HEK293 (cell line): ENCODE results near the gene MMD2.

Experiments
- BCL11A ChIP-seq: fragments of 450-650 bp; formaldehyde crosslinking; IDR thresholded peaks from 2 replicates; pipeline ENCODE4 v1.5.1; 2016; ENCODE audit warnings: low read depth, missing biosample characterization, missing genetic modification characterization
- GLI2 ChIP-seq: fragments of 450-650 bp; formaldehyde crosslinking; IDR thresholded peaks from 2 replicates; pipeline ENCODE4; 2017; ENCODE audit warnings: missing biosample characterization, missing genetic modification characterization, low read depth, borderline replicate concordance
- MYNN ChIP-seq: fragments of 450-650 bp; formaldehyde crosslinking; IDR thresholded peaks from 2 replicates; pipeline ENCODE4 v1.5.1; 2016; ENCODE audit warnings: missing biosample characterization, missing genetic modification characterization, borderline replicate concordance
- OVOL3 ChIP-seq: fragments of 450-650 bp; formaldehyde crosslinking; IDR thresholded peaks from 2 replicates; pipeline ENCODE4 v1.5.1; 2016; ENCODE audit warnings: missing biosample characterization, missing genetic modification characterization
- PRDM1 ChIP-seq: fragments of 450-650 bp; formaldehyde crosslinking; IDR thresholded peaks from 2 replicates; pipeline ENCODE4; 2016; ENCODE audit warnings: missing biosample characterization, missing genetic modification characterization
- SP7 ChIP-seq: fragments of 450-650 bp; formaldehyde crosslinking; IDR thresholded peaks from 2 replicates; pipeline ENCODE4 v1.5.1; 2016; ENCODE audit warnings: missing biosample characterization, missing genetic modification characterization
- TRIM28 ChIP-seq: IDR thresholded peaks from 2 replicates; pipeline ENCODE4 v1.6.1; 2011; ENCODE audit warnings: low read length, control low read depth, borderline replicate concordance
- ZBTB7A ChIP-seq: fragments of 450-650 bp; formaldehyde crosslinking; IDR thresholded peaks from 2 replicates; pipeline ENCODE4 v1.5.1; 2016; ENCODE audit warnings: low read depth, missing biosample characterization, missing genetic modification characterization
- ZEB2 ChIP-seq: fragments of 450-650 bp; formaldehyde crosslinking; IDR thresholded peaks from 2 replicates; pipeline ENCODE4 v1.5.1; 2016; ENCODE audit warnings: missing biosample characterization, missing genetic modification characterization
- ZFP3 ChIP-seq: fragments of 450-650 bp; formaldehyde crosslinking; IDR thresholded peaks from 2 replicates; pipeline ENCODE4 v1.5.1; 2016; ENCODE audit warnings: low read depth, missing biosample characterization, missing genetic modification characterization
- ZFP41 ChIP-seq: fragments of 450-650 bp; formaldehyde crosslinking; IDR thresholded peaks from 2 replicates; pipeline ENCODE4 v1.5.1; 2016; ENCODE audit warnings: missing biosample characterization, missing genetic modification characterization, borderline replicate concordance
- ZNF112 ChIP-seq: fragments of 450-650 bp; formaldehyde crosslinking; IDR thresholded peaks from 2 replicates; pipeline ENCODE4 v1.5.0; 2017; ENCODE audit warnings: missing biosample characterization, missing genetic modification characterization
- ZNF133 ChIP-seq: fragments of 450-650 bp; formaldehyde crosslinking; IDR thresholded peaks from 2 replicates; pipeline ENCODE4 v1.5.1; 2016; ENCODE audit warnings: missing biosample characterization, missing genetic modification characterization
- ZNF146 ChIP-seq: fragments of 450-650 bp; formaldehyde crosslinking; IDR thresholded peaks from 2 replicates; pipeline ENCODE4 v1.5.1; 2016; ENCODE audit warnings: missing biosample characterization, missing genetic modification characterization
- ZNF155 ChIP-seq: fragments of 450-650 bp; formaldehyde crosslinking; IDR thresholded peaks from 2 replicates; pipeline ENCODE4 v1.5.1; 2016; ENCODE audit warnings: missing biosample characterization, missing genetic modification characterization
- ZNF184 ChIP-seq: fragments of 450-650 bp; IDR thresholded peaks from 2 replicates; pipeline ENCODE4 v1.5.1; 2018; ENCODE audit warnings: missing biosample characterization, mild to moderate bottlenecking, missing genetic modification characterization
- ZNF239 ChIP-seq: fragments of 450-650 bp; formaldehyde crosslinking; IDR thresholded peaks from 2 replicates; pipeline ENCODE4 v1.5.1; 2016; ENCODE audit warnings: missing biosample characterization, missing genetic modification characterization
- ZNF324 ChIP-seq: fragments of 450-650 bp; formaldehyde crosslinking; IDR thresholded peaks from 2 replicates; pipeline ENCODE4 v1.5.1; 2016; ENCODE audit warnings: missing biosample characterization, missing genetic modification characterization
- ZNF501 ChIP-seq: fragments of 450-650 bp; formaldehyde crosslinking; IDR thresholded peaks from 2 replicates; pipeline ENCODE4 v1.5.1; 2016; ENCODE audit warnings: missing biosample characterization, missing genetic modification characterization
- ZNF529 ChIP-seq: fragments of 450-650 bp; formaldehyde crosslinking; IDR thresholded peaks from 2 replicates; pipeline ENCODE4 v1.5.1; 2017; ENCODE audit warnings: missing genetic modification characterization, missing biosample characterization; ENCODE audit not compliant: insufficient replicate concordance
- ZNF555 ChIP-seq: fragments of 450-650 bp; formaldehyde crosslinking; conservative IDR thresholded peaks from 2 replicates; pipeline ENCODE4 v1.5.1; 2017; ENCODE audit warnings: missing biosample characterization, mild to moderate bottlenecking, missing genetic modification characterization, inconsistent platforms
- ZNF571 ChIP-seq: fragments of 450-650 bp; formaldehyde crosslinking; IDR thresholded peaks from 2 replicates; pipeline ENCODE4 v1.5.0; 2017; ENCODE audit warnings: missing biosample characterization, missing genetic modification characterization
- ZNF610 ChIP-seq: fragments of 450-650 bp; formaldehyde crosslinking; IDR thresholded peaks from 2 replicates; pipeline ENCODE4 v1.5.1; 2016; ENCODE audit warnings: missing biosample characterization, missing genetic modification characterization, borderline replicate concordance
- ZNF654 ChIP-seq: fragments of 450-650 bp; formaldehyde crosslinking; IDR thresholded peaks from 2 replicates; pipeline ENCODE4 v1.5.1; 2016; ENCODE audit warnings: low read depth, missing biosample characterization, missing genetic modification characterization
- ZNF660 ChIP-seq: fragments of 450-650 bp; IDR thresholded peaks from 2 replicates; pipeline ENCODE4 v1.5.1; 2018; ENCODE audit warnings: missing biosample characterization, mild to moderate bottlenecking, missing genetic modification characterization
- ZNF777 ChIP-seq: fragments of 450-650 bp; formaldehyde crosslinking; IDR thresholded peaks from 2 replicates; pipeline ENCODE4 v1.5.1; 2017; ENCODE audit warnings: missing biosample characterization, missing genetic modification characterization, borderline replicate concordance
- ZNF791 ChIP-seq: fragments of 450-650 bp; formaldehyde crosslinking; IDR thresholded peaks from 2 replicates; pipeline ENCODE4 v1.5.1; 2016; ENCODE audit warnings: missing biosample characterization, missing genetic modification characterization
- ZSCAN16 ChIP-seq: fragments of 450-650 bp; formaldehyde crosslinking; IDR thresholded peaks from 2 replicates; pipeline ENCODE4 v1.5.1; 2016; ENCODE audit warnings: missing biosample characterization, missing genetic modification characterization
- TF ChIP-seq, protein P1 (sequence below): fragments of 450-650 bp; formaldehyde crosslinking; IDR thresholded peaks from 2 replicates; pipeline ENCODE4 v1.5.1; 2017; ENCODE audit warnings: missing biosample characterization, missing genetic modification characterization
- TF ChIP-seq, protein P2 (sequence below): fragments of 450-650 bp; formaldehyde crosslinking; IDR thresholded peaks from 2 replicates; pipeline ENCODE4 v1.5.1; 2016; ENCODE audit warnings: missing biosample characterization, missing genetic modification characterization
- TF ChIP-seq, protein P3 (sequence below): fragments of 450-650 bp; formaldehyde crosslinking; IDR thresholded peaks from 2 replicates; pipeline ENCODE4 v1.5.1; 2016; ENCODE audit warnings: missing biosample characterization, missing genetic modification characterization
- TF ChIP-seq, protein P4 (sequence below): fragments of 450-650 bp; formaldehyde crosslinking; IDR thresholded peaks from 2 replicates; pipeline ENCODE4 v1.5.0; 2017; ENCODE audit warnings: missing biosample characterization, missing genetic modification characterization, borderline replicate concordance
- TF ChIP-seq, protein P5 (sequence below): fragments of 450-650 bp; formaldehyde crosslinking; IDR thresholded peaks from 2 replicates; pipeline ENCODE4 v1.5.1; 2016; ENCODE audit warnings: missing biosample characterization, missing genetic modification characterization, low read depth

Gene MMD2

DNA sequence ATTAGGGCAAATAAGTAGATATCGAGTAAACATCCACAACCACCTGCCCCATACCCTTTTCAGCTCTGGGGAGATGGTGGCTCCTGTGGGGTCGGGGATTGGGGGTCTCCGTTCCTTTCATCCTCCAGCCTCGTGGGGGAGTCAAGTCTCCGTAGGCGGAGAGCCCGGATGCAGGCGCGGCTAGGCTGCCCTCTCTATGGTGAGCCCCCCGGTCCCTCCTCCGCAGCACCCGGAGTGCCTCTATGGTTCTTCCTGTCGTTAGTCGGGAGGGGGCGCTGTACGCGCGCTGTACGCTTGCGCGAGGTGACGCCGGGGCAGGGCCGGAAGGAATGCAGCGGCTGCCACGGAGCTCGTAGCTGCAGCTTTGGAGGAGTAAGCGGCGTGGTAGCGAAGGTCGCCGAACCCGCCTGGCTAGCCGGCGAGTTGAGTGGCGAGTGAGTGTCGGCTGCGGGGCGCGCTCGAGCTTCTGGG is 14.8 kb upstream of the MMD2 start (continued):
- TF ChIP-seq, protein P1, sequence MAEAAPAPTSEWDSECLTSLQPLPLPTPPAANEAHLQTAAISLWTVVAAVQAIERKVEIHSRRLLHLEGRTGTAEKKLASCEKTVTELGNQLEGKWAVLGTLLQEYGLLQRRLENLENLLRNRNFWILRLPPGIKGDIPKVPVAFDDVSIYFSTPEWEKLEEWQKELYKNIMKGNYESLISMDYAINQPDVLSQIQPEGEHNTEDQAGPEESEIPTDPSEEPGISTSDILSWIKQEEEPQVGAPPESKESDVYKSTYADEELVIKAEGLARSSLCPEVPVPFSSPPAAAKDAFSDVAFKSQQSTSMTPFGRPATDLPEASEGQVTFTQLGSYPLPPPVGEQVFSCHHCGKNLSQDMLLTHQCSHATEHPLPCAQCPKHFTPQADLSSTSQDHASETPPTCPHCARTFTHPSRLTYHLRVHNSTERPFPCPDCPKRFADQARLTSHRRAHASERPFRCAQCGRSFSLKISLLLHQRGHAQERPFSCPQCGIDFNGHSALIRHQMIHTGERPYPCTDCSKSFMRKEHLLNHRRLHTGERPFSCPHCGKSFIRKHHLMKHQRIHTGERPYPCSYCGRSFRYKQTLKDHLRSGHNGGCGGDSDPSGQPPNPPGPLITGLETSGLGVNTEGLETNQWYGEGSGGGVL (tag by site-specific recombination), result no peak
- TF ChIP-seq ZEB2 (tag by site-specific recombination), result 0 out of 2 replicates have a peak, but pooled peaks have one; percentile 43
- TF ChIP-seq, protein P2, sequence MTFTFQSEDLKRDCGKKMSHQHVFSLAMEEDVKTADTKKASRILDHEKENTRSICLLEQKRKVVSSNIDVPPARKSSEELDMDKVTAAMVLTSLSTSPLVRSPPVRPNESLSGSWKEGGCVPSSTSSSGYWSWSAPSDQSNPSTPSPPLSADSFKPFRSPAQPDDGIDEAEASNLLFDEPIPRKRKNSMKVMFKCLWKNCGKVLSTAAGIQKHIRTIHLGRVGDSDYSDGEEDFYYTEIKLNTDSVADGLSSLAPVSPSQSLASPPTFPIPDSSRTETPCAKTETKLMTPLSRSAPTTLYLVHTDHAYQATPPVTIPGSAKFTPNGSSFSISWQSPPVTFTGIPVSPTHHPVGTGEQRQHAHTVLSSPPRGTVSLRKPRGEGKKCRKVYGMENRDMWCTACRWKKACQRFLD (tag by site-specific recombination), result no peak
- no peak for TF ChIP-seq MYNN (tag by site-specific recombination)
- no peak for TF ChIP-seq ZNF555 (tag by site-specific recombination)
- TF ChIP-seq ZNF529 (tag by site-specific recombination), result no peak
- TF ChIP-seq ZSCAN16 (tag by site-specific recombination), result no peak
- no peak for TF ChIP-seq ZNF146 (tag by site-specific recombination)
- no peak for TF ChIP-seq ZNF155 (tag by site-specific recombination)
- TF ChIP-seq, protein P3, sequence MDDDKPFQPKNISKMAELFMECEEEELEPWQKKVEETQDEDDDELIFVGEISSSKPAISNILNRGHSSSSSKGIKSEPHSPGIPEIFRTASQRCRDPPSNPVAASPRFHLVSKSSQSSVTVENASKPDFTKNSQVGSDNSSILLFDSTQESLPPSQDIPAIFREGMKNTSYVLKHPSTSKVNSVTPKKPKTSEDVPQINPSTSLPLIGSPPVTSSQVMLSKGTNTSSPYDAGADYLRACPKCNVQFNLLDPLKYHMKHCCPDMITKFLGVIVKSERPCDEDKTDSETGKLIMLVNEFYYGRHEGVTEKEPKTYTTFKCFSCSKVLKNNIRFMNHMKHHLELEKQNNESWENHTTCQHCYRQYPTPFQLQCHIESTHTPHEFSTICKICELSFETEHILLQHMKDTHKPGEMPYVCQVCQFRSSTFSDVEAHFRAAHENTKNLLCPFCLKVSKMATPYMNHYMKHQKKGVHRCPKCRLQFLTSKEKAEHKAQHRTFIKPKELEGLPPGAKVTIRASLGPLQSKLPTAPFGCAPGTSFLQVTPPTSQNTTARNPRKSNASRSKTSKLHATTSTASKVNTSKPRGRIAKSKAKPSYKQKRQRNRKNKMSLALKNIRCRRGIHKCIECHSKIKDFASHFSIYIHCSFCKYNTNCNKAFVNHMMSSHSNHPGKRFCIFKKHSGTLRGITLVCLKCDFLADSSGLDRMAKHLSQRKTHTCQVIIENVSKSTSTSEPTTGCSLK (tag by site-specific recombination), result no peak
- no peak for TF ChIP-seq ZBTB7A (tag by site-specific recombination)
- TF ChIP-seq ZNF791 (tag by site-specific recombination), result no peak
- no peak; the same call in 1 of the 2 replicates for TF ChIP-seq ZNF501 (tag by site-specific recombination)
- no peak for TF ChIP-seq ZNF184
- TF ChIP-seq ZNF654 (tag by site-specific recombination), result peak; percentile 39; the same call in 1 of the 2 replicates
- no peak for TF ChIP-seq ZNF239 (tag by site-specific recombination)
- no peak for TF ChIP-seq ZFP3 (tag by site-specific recombination)
- TF ChIP-seq ZNF777 (tag by site-specific recombination), result no peak
- TF ChIP-seq GLI2 (tag by site-specific recombination), result no peak
- no peak for TF ChIP-seq BCL11A
- TF ChIP-seq, protein P4, sequence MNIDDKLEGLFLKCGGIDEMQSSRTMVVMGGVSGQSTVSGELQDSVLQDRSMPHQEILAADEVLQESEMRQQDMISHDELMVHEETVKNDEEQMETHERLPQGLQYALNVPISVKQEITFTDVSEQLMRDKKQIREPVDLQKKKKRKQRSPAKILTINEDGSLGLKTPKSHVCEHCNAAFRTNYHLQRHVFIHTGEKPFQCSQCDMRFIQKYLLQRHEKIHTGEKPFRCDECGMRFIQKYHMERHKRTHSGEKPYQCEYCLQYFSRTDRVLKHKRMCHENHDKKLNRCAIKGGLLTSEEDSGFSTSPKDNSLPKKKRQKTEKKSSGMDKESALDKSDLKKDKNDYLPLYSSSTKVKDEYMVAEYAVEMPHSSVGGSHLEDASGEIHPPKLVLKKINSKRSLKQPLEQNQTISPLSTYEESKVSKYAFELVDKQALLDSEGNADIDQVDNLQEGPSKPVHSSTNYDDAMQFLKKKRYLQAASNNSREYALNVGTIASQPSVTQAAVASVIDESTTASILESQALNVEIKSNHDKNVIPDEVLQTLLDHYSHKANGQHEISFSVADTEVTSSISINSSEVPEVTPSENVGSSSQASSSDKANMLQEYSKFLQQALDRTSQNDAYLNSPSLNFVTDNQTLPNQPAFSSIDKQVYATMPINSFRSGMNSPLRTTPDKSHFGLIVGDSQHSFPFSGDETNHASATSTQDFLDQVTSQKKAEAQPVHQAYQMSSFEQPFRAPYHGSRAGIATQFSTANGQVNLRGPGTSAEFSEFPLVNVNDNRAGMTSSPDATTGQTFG, result no peak
- TF ChIP-seq TRIM28, result no peak
- no peak for TF ChIP-seq ZNF610
- TF ChIP-seq SP7, result no peak; the same call in 1 of the 2 replicates
- TF ChIP-seq ZNF571 (tag by site-specific recombination), result no peak
- TF ChIP-seq OVOL3, result no peak; the same call in 1 of the 2 replicates
- TF ChIP-seq ZNF133, result no peak
- no peak for TF ChIP-seq ZNF660 (tag by site-specific recombination)
- TF ChIP-seq, protein P5, sequence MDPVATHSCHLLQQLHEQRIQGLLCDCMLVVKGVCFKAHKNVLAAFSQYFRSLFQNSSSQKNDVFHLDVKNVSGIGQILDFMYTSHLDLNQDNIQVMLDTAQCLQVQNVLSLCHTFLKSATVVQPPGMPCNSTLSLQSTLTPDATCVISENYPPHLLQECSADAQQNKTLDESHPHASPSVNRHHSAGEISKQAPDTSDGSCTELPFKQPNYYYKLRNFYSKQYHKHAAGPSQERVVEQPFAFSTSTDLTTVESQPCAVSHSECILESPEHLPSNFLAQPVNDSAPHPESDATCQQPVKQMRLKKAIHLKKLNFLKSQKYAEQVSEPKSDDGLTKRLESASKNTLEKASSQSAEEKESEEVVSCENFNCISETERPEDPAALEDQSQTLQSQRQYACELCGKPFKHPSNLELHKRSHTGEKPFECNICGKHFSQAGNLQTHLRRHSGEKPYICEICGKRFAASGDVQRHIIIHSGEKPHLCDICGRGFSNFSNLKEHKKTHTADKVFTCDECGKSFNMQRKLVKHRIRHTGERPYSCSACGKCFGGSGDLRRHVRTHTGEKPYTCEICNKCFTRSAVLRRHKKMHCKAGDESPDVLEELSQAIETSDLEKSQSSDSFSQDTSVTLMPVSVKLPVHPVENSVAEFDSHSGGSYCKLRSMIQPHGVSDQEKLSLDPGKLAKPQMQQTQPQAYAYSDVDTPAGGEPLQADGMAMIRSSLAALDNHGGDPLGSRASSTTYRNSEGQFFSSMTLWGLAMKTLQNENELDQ, result no peak
- TF ChIP-seq ZNF112 (tag by site-specific recombination), result no peak
- no peak for TF ChIP-seq ZFP41 (tag by site-specific recombination)
- TF ChIP-seq PRDM1 (tag by site-specific recombination), result no peak
- TF ChIP-seq ZNF324 (tag by site-specific recombination), result no peak
